Right lobe of liver (tissue), 6 donors: ENCODE data around the gene SLC7A14. TPM values are rescaled to one million over a fixed set of nuclear protein-coding genes. Genes with fewer than 3 reads are reported as not detected.

ENCODE experiments used
- ATAC-seq, 4 donors: fragments of 200-7000 bp; cut with Tn5 transposase; one replicate each; pipeline ENCODE4 v1.9.1; 2020; ENCODE audit warnings: mild to moderate bottlenecking in 4 of 4, moderate library complexity in 4 of 4
- DNase-seq, 3 donors: peaks; one replicate each; pipeline ENCODE4 v3.0.0-alpha.2; 2020
- H3K27ac ChIP-seq, 3 donors: fragments of 200-600 bp; one replicate each; pipeline ENCODE4 v1.8.0; 2022
- H3K27me3 ChIP-seq, 2 donors: fragments of 200-600 bp; one replicate each; pipeline ENCODE4 v1.8.0; 2022
- H3K36me3 ChIP-seq, 4 donors: fragments of 200-600 bp; sonication (generic) in 1 of 4; one replicate each; pipeline versions ENCODE4 v1.5.1 to v1.8.0; 2017 to 2022; ENCODE audit warnings: control low read depth in 1 of 4
- H3K4me1 ChIP-seq, 4 donors: fragments of 200-600 bp; sonication (generic) in 1 of 4; one replicate each; pipeline versions ENCODE4 v1.5.1 to v1.8.0; 2017 to 2022; ENCODE audit warnings: control low read depth in 1 of 4
- H3K4me3 ChIP-seq, 3 donors: fragments of 200-600 bp; one replicate each; pipeline ENCODE4 v1.8.0; 2022
- H3K9me3 ChIP-seq, 4 donors: fragments of 200-600 bp; sonication (generic) in 1 of 4; one replicate each; pipeline versions ENCODE4 v1.5.1 to v1.8.0; 2017 to 2022; ENCODE audit warnings: control low read depth in 1 of 4
- CTCF ChIP-seq, 4 donors: fragments of 200-600 bp in 3 of 4; fragments of 450-650 bp in 1 of 4; IDR thresholded peaks; one replicate each; pipeline versions ENCODE4 v1.5.1 to v1.8.0; 2016 to 2022; ENCODE audit warnings: antibody characterized with exemption in 4 of 4, mild to moderate bottlenecking in 2 of 4
- POLR2A ChIP-seq: fragments of 450-650 bp; IDR thresholded peaks from one replicate; pipeline ENCODE4 v1.6.1; 2017; ENCODE audit warnings: antibody characterized with exemption, mild to moderate bottlenecking
- WGBS: methylation state at CpG from one replicate; pipeline ENCODE4 v1.1.6; 2018; ENCODE audit warnings: low coverage, low lambda C conversion rate; ENCODE audit not compliant: insufficient coverage; ENCODE audit errors: missing lambda C conversion rate; 5-methylcytosine and 5-hydroxymethylcytosine counted together
- intact Hi-C, 2 donors: fragments of 100-400 bp; cut with DNase I; formaldehyde crosslinking; loops; one replicate each; pipeline versions ENCODE4 v1.11.2 to v1.14.1; 2022
- total RNA-seq, 6 experiments: library from RNA; depleted of rRNA in 2 of 6; stranded (reverse); fragments of >200 nt in 2 of 6; fragmentation: NEBNext Ultra II Directional in 3 of 6; extraction: Animal tissue kit (Norgen Biotek cat#: 25700) in 3 of 6; gene quantifications; one replicate each; pipeline versions ENCODE4 v1.1.0 to v1.2.4, GENCODE V29; 2016 to 2023
- donor health status: DM: no; HTN: yes; CAD: no.
- donor health status: DM: no; HTN: no; CAD: no.
- donor health status: DM: no; HTN: no; CAD: no.
- donor health status: DM: no; HTN: yes; CAD: no.
- donor health status: DM: no; HTN: yes; CAD: no.

SLC7A14 gene
- total RNA-seq, 6 experiments from 2014 or later, result 0.05 to 0.11 TPM; not detected in 4

GRCh38 chr3:170513642-170514041, 72.2 kb downstream of the SLC7A14 start:
- intact Hi-C loops, result no loop called here
- WGBS, result 69% methylated on average over 2 of the region's 2 CpGs
- TF ChIP-seq POLR2A, result no peak
- TF ChIP-seq CTCF (IDR thresholded peaks at IDR 0.05), result no peak
- Histone ChIP-seq H3K27me3 (no peaks in the 10 kb centered on the region), H3K27ac (no peak overlapping the region), H3K4me3 (no peak overlapping the region), H3K36me3 (no peaks in the 10 kb centered on the region), H3K4me1 (no peaks in the 10 kb centered on the region), H3K9me3 (no peaks in the 10 kb centered on the region)
- ATAC-seq (no peak), DNase-seq (no peak)

- intact Hi-C loops, result no loop called here
- Histone ChIP-seq H3K9me3 (no peaks in the 10 kb centered on the region), H3K27ac (no peak overlapping the region), H3K4me3 (no peak overlapping the region), H3K36me3 (no peaks in the 10 kb centered on the region), H3K27me3 (no peaks in the 10 kb centered on the region), H3K4me1 (peaks cover 0 to 9% (median 0%) of the 10 kb centered on the region in 4 donors)
- WGBS, result 84% methylated on average over 3 of the region's 4 CpGs
- DNase-seq (no peak), ATAC-seq (no peak)
- no peak for TF ChIP-seq CTCF (IDR thresholded peaks at IDR 0.05)
- no peak for TF ChIP-seq POLR2A
Observed at GRCh38 chr3:170511371-170511770, 74.5 kb downstream of the SLC7A14 start.

- DNase-seq (no peak), ATAC-seq (no peak)
- Histone ChIP-seq H3K27me3 (no peaks in the 10 kb centered on the region), H3K9me3 (no peaks in the 10 kb centered on the region), H3K4me3 (no peak overlapping the region), H3K36me3 (no peaks in the 10 kb centered on the region), H3K27ac (no peak overlapping the region), H3K4me1 (peaks cover 0 to 9% (median 0%) of the 10 kb centered on the region in 4 donors)
- intact Hi-C loops, result no loop called here
- 67% methylated on average over 2 of the region's 4 CpGs for WGBS
- TF ChIP-seq POLR2A (no peak), CTCF (IDR thresholded peaks at IDR 0.05) (no peak)
Observed at GRCh38 chr3:170508839-170509238, 77.0 kb downstream of the SLC7A14 start.

GRCh38 chr3:170508291-170508690, 77.6 kb downstream of the SLC7A14 start:
- intact Hi-C loops, result no loop called here
- Histone ChIP-seq H3K36me3 (no peaks in the 10 kb centered on the region), H3K27me3 (no peaks in the 10 kb centered on the region), H3K27ac (no peak overlapping the region), H3K9me3 (no peaks in the 10 kb centered on the region), H3K4me3 (no peak overlapping the region), H3K4me1 (peaks cover 0 to 9% (median 0%) of the 10 kb centered on the region in 4 donors)
- WGBS, result 96% methylated on average over 4 of the region's 5 CpGs
- TF ChIP-seq CTCF (IDR thresholded peaks at IDR 0.05) (no peak), POLR2A (no peak)
- DNase-seq (no peak), ATAC-seq (no peak)

- DNase-seq (no peak), ATAC-seq (no peak)
- 93% methylated on average over 3 of the region's 3 CpGs for WGBS
- Histone ChIP-seq H3K36me3 (no peaks in the 10 kb centered on the region), H3K27me3 (no peaks in the 10 kb centered on the region), H3K4me3 (no peak overlapping the region), H3K4me1 (peaks cover 0 to 9% (median 0%) of the 10 kb centered on the region in 4 donors), H3K27ac (no peak overlapping the region), H3K9me3 (no peaks in the 10 kb centered on the region)
- intact Hi-C loops, result no loop called here
- TF ChIP-seq CTCF (IDR thresholded peaks at IDR 0.05) (no peak), POLR2A (no peak)
Observed at GRCh38 chr3:170507063-170507462, 78.8 kb downstream of the SLC7A14 start.
